Esophagus muscularis mucosa (tissue), 4 donors: ENCODE results near the gene ABHD17A.

Source experiments
- CTCF ChIP-seq, 3 experiments: fragments of 200-600 bp in 2 of 3; fragments of 450-650 bp in 1 of 3; sonication (generic) in 2 of 3; IDR thresholded peaks; one replicate each; pipeline ENCODE4 v1.5.1; 2017 to 2019; ENCODE audit warnings: antibody characterized with exemption in 3 of 3, mild to moderate bottlenecking in 2 of 3, moderate library complexity in 1 of 3
- EP300 ChIP-seq: sonication (generic); formaldehyde crosslinking; IDR thresholded peaks from one replicate; pipeline ENCODE4 v1.6.1; 2017; ENCODE audit warnings: antibody characterized with exemption
- POLR2A ChIP-seq: fragments of 450-650 bp; IDR thresholded peaks from one replicate; pipeline ENCODE4 v1.6.1; 2017; ENCODE audit warnings: antibody characterized with exemption, moderate library complexity, mild to moderate bottlenecking, low read depth
- POLR2AphosphoS5 ChIP-seq, 2 donors: sonication (generic); formaldehyde crosslinking; IDR thresholded peaks; one replicate each; pipeline ENCODE4 v1.6.1; 2017; ENCODE audit warnings: antibody characterized with exemption in 2 of 2

GRCh38 chr19:1873524-1874473 is 11.5 kb downstream of the ABHD17A start:
- no peak for TF ChIP-seq POLR2A
- no peak for TF ChIP-seq CTCF (IDR thresholded peaks at IDR 0.05)
- TF ChIP-seq POLR2AphosphoS5 (IDR thresholded peaks at IDR 0.05): peak; percentile 18 to 45
- TF ChIP-seq EP300: no peak
